Hepatocyte (in vitro differentiated cells): Measurements from ENCODE around the gene BOK.

ENCODE experiments used
- EZH2phosphoT487 ChIP-seq: fragments of 200-600 bp; sonication (generic); IDR thresholded peaks from one replicate; pipeline ENCODE4 v1.6.1; 2018; ENCODE audit warnings: antibody characterized with exemption, mild to moderate bottlenecking, low read depth, moderate library complexity; ENCODE audit not compliant: unreplicated experiment, severe bottlenecking
- TF ChIP-seq, protein P1 (sequence below): fragments of 200-600 bp; sonication (generic); IDR thresholded peaks from 2 replicates; pipeline ENCODE4 v1.5.1; 2016; ENCODE audit warnings: antibody characterized with exemption, mild to moderate bottlenecking; ENCODE audit not compliant: poor library complexity

DNA sequence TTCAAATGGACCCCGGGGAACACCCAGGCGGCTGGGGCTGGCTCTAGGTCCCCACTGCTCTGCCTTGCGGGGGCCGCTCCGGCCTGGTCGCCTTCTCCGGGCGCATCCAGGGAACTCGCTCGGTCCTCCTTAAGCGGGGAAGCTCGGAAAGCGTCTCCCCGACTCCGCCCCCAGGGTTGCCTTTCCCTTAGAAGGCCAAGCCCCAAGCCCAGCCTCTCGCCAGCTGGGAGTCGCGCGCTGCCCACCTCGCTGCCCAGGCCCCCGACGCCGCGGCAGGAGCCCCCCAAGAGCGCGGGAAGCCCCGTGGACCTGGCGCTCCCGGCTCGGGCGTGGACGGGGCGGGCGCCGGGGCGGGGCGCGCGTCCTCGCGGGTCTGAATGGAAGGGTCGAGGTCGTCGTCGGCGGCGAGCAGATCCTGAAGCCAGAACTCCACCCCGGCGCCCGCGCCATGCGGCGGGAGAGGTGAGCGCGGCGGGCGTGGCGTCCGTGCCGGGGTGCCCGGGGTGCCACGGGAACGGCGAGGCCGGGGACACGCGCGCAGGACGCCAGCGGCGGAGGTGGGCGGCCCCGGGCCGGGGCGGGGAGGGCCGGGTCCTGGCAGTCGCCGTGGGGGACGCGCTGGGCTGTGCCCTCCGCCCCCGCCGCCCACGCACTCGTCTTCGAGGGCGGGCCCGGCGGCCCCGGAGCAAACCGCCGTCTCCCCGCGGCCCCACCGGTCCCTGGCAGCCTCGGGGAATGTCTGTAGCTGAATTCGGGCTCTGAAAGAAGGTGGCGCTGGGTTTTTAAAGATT, at the start of gene BOK:
- TF ChIP-seq, protein P1, sequence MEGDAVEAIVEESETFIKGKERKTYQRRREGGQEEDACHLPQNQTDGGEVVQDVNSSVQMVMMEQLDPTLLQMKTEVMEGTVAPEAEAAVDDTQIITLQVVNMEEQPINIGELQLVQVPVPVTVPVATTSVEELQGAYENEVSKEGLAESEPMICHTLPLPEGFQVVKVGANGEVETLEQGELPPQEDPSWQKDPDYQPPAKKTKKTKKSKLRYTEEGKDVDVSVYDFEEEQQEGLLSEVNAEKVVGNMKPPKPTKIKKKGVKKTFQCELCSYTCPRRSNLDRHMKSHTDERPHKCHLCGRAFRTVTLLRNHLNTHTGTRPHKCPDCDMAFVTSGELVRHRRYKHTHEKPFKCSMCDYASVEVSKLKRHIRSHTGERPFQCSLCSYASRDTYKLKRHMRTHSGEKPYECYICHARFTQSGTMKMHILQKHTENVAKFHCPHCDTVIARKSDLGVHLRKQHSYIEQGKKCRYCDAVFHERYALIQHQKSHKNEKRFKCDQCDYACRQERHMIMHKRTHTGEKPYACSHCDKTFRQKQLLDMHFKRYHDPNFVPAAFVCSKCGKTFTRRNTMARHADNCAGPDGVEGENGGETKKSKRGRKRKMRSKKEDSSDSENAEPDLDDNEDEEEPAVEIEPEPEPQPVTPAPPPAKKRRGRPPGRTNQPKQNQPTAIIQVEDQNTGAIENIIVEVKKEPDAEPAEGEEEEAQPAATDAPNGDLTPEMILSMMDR = no peak
- TF ChIP-seq EZH2phosphoT487 = no peak
